ENCODE measurements around the gene WNT3A.

The WNT3A gene

DNA sequence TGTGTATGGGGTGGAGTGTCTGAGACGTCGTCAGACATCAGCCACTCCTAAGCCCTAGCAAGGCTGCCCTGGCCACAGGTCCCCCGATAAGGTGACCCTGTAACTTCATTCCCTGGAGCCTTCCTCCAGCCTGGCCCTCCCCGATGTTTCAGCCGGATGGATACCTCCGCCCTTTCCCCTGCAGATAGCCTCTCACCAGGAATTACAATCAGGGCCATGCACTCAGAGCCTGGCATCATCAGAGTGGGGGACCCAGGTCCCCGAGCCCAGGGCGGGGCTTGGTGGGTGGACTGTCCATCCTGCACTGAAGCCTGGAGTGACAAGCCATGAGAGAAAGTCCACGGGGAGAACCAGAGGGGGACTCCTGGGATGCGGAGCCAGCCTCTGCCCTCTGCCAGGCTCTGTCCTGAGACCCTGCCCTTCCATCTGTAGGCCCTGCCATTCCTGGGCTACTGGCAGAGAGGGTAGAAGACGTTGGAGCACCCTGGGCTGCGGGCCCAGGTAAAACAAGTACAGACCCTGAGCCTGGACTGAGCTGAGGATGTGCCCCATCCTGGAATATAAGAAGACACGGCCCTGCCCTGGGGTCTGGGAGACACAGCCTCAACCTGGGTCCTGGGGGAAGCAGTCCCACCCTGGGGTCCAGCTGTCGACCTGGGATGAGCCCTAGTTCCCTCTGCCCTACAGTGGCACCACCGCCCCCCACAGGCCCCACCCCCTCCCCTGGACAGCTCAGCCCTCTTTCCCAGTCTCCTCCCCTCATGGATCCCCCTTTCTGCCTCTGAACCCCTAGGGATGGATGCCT, 58.9 kb downstream of the WNT3A start:
- FAIRE-seq (no peak), DNase-seq (ENCODE audit: insufficient read length, low spot score) (no peak)
- no peak for TF ChIP-seq POLR2A (IDR thresholded peaks at IDR 0.05; ENCODE audit: low read depth, low read length)

- DNase-seq (ENCODE audit: insufficient read length, low spot score) (no peak), FAIRE-seq (no peak)
- no peak for TF ChIP-seq POLR2A (IDR thresholded peaks at IDR 0.05; ENCODE audit: low read depth, low read length)
These were observed 59.6 kb downstream of the WNT3A start for GRCh38 chr1:228066416-228066815.

- 0 out of 2 replicates have a peak, but pooled peaks have one; percentile 4 for TF ChIP-seq POLR2A (IDR thresholded peaks at IDR 0.05; ENCODE audit: low read depth, low read length)
- no peak for FAIRE-seq
- DNase-seq (ENCODE audit: insufficient read length, low spot score) = no peak
These were observed 60.3 kb downstream of the WNT3A start for GRCh38 chr1:228066891-228067654.

GRCh38 chr1:228068359-228068758, 61.6 kb downstream of the WNT3A start:
- FAIRE-seq (no peak), DNase-seq (ENCODE audit: insufficient read length, low spot score) (no peak)
- no peak for TF ChIP-seq POLR2A (IDR thresholded peaks at IDR 0.05; ENCODE audit: low read depth, low read length)

DNA sequence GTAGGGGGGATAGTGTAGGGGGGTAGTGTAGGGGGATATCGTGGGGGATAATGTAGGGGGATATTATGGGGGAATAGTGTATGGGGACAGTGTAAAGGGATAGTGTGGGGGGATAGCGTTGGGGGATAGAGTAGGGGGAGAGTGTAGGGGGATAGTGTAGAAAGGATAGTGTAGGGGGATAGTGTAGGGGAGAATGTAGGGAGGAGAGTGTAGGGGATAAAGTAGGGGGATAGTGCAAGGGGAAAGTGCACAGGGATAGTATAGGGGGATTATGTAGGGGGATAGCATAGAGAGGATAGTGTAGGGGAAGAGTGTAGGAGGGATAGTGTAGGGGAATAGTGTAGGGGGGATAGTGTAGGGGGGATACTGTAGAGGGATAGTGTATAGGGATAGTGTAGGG, 63.4 kb downstream of the WNT3A start:
- FAIRE-seq = no peak

GRCh38 chr1:228070851-228071250, 64.1 kb downstream of the WNT3A start:
- FAIRE-seq (no peak), DNase-seq (ENCODE audit: insufficient read length, low spot score) (no peak)
- no peak for TF ChIP-seq POLR2A (IDR thresholded peaks at IDR 0.05; ENCODE audit: low read depth, low read length)

More for the DNA sequence above, 63.4 kb downstream of the WNT3A start:
- no peak for TF ChIP-seq POLR2A (IDR thresholded peaks at IDR 0.05; ENCODE audit: low read depth, low read length)
- no peak for DNase-seq (ENCODE audit: insufficient read length, low spot score)

- TF ChIP-seq POLR2A (IDR thresholded peaks at IDR 0.05; ENCODE audit: low read depth, low read length) = no peak
- FAIRE-seq (no peak), DNase-seq (ENCODE audit: insufficient read length, low spot score) (no peak)
These were observed 65.2 kb downstream of the WNT3A start for GRCh38 chr1:228071839-228072657.

- no peak for DNase-seq (ENCODE audit: insufficient read length, low spot score)
- no peak for TF ChIP-seq POLR2A (IDR thresholded peaks at IDR 0.05; ENCODE audit: low read depth, low read length)
- FAIRE-seq = no peak
These were observed 65.9 kb downstream of the WNT3A start for GRCh38 chr1:228072658-228073043.

DNA sequence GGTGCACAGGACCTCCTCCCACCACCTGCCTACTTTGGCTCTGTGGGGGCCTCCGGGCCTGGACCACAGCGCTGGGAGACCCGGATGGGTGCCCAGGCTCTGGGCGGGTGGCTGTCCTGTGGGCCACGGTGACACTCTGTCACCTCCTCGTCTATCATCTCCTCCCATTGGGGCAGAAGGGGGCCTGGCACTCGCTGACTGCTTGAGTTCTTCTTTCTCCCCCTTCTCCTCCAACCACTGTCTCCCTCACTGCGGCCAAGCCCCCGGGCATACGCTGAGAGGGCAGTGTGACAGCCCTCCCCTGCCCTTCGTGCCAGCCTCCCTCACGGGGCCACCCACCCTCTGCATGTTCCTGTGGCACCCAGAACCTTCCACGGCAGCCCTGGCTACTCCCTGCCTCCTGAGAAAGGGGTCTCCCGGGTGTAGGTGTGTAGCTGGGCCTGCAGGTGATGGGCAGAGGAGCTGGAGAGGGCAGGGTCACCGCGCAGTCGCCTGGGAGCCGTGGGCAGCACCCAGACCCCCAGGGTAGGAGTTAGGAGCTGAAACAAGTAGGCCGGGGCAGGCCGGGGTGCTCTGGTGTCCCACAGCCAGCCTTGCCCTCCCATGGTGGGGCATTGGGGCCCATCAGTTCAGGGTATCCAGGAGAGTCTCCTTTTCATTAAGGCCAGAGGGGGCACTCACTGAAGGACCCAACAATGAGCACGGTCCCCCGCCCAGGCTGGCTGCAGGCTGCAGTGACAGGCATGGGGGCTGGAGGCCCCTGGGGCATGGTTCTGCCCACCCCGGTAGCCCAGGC, 66.5 kb downstream of the WNT3A start:
- DNase-seq (ENCODE audit: insufficient read length, low spot score) = no peak
- TF ChIP-seq POLR2A (IDR thresholded peaks at IDR 0.05; ENCODE audit: low read depth, low read length) = no peak
- FAIRE-seq = no peak

DNA sequence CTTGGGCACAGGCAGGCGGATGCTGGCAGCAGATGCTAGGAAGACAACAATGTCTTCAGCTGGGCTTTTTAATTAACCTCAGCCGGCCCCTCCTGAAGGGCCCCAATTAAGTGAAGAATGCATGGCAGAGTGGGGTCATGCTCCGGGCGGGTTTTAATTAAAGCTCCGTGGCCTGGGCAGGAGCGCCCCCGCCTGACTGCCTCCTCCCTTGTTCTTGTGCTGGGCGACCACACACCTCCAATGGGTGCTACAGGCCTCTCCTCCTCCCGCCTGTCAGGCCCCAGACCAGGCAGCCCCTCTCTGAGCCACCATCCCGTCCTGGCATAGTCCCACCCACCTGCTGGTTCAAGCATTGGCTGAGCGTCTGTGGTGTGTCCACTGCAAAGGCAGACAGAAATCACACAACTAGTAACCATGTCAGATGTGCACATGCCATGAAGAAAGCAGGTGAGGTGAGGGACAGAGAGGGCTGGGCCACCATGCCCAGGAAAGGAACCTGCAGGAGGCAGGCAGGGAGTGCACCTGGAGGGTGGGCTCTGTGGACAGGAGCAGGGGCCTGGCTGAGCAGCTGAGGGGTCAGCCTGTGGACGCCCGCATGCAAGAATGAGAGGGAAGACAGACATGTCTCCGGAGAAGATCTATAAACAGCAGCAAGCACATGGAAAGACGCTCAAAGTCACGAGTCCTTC, 67.2 kb downstream of the WNT3A start:
- no peak for FAIRE-seq
- DNase-seq (ENCODE audit: insufficient read length, low spot score) = no peak
- TF ChIP-seq POLR2A (IDR thresholded peaks at IDR 0.05; ENCODE audit: low read depth, low read length) = no peak

- no peak for FAIRE-seq
- no peak for DNase-seq (ENCODE audit: insufficient read length, low spot score)
- TF ChIP-seq POLR2A (IDR thresholded peaks at IDR 0.05; ENCODE audit: low read depth, low read length) = no peak
These were observed 68.3 kb downstream of the WNT3A start for GRCh38 chr1:228074954-228075730.

- DNase-seq (ENCODE audit: insufficient read length, low spot score) (no peak), FAIRE-seq (no peak)
- 0 out of 2 replicates have a peak, but pooled peaks have one; percentile 17 for TF ChIP-seq POLR2A (IDR thresholded peaks at IDR 0.05; ENCODE audit: low read depth, low read length)
These were observed 69.0 kb downstream of the WNT3A start for GRCh38 chr1:228075801-228076271.
